GM10847 (cell line): ENCODE results near the gene CST8.

Source experiments
- POLR2A ChIP-seq: IDR thresholded peaks from 2 replicates; pipeline ENCODE4 v1.6.1; 2011; ENCODE audit not compliant: insufficient read length; ENCODE audit errors: extremely low read depth

CST8 gene

GRCh38 chr20:23459461-23460150 lies 31.3 kb upstream of the CST8 start:
- TF ChIP-seq POLR2A, result no peak

GRCh38 chr20:23461180-23461579 lies 29.7 kb upstream of the CST8 start:
- no peak for TF ChIP-seq POLR2A

GRCh38 chr20:23475395-23475794 lies 15.5 kb upstream of the CST8 start:
- TF ChIP-seq POLR2A, result no peak

GRCh38 chr20:23476015-23476754 lies 14.7 kb upstream of the CST8 start:
- no peak for TF ChIP-seq POLR2A

GRCh38 chr20:23477223-23477622 lies 13.7 kb upstream of the CST8 start:
- TF ChIP-seq POLR2A, result no peak

GRCh38 chr20:23479043-23479442 lies 11.9 kb upstream of the CST8 start:
- TF ChIP-seq POLR2A, result no peak

GRCh38 chr20:23482138-23482537 lies 8.8 kb upstream of the CST8 start:
- no peak for TF ChIP-seq POLR2A

- no peak for TF ChIP-seq POLR2A
These were observed 6.8 kb upstream of the CST8 start for GRCh38 chr20:23484081-23484480.

GRCh38 chr20:23488470-23488869 lies 2.4 kb upstream of the CST8 start:
- TF ChIP-seq POLR2A, result no peak

- TF ChIP-seq POLR2A, result no peak
These were observed 1.9 kb upstream of the CST8 start for GRCh38 chr20:23488996-23489395.

GRCh38 chr20:23492292-23492691 lies 1.4 kb downstream of the CST8 start:
- no peak for TF ChIP-seq POLR2A

- TF ChIP-seq POLR2A, result no peak
These were observed 2.4 kb downstream of the CST8 start for GRCh38 chr20:23493172-23493772.

GRCh38 chr20:23497536-23497935 lies 6.6 kb downstream of the CST8 start:
- TF ChIP-seq POLR2A, result no peak

- no peak for TF ChIP-seq POLR2A
These were observed 11.0 kb downstream of the CST8 start for GRCh38 chr20:23501926-23502325.

GRCh38 chr20:23503649-23504048 lies 12.7 kb downstream of the CST8 start:
- no peak for TF ChIP-seq POLR2A

GRCh38 chr20:23507346-23507745 lies 16.4 kb downstream of the CST8 start:
- no peak for TF ChIP-seq POLR2A
